Left colon (tissue), 2 donors: ENCODE data around the gene PPP1R26. TPM values are rescaled to one million over a fixed set of nuclear protein-coding genes. Genes with fewer than 3 reads are reported as not detected.
"Not testable (repeated sequence)": the region's sequence is repeated elsewhere in the genome, so short reads cannot be mapped to it uniquely, and the experiment has no call there.

Source experiments
- ATAC-seq: fragments of 200-7000 bp; cut with Tn5 transposase; one replicate; pipeline ENCODE4 v1.9.1; 2020; ENCODE audit warnings: mild to moderate bottlenecking, moderate library complexity
- DNase-seq, 2 donors: peaks; one replicate each; pipeline ENCODE4 v3.0.0-alpha.2; 2020
- intact Hi-C, 2 donors: fragments of 100-400 bp; cut with DNase I in 1 of 2; cut with micrococcal nuclease in 1 of 2; formaldehyde crosslinking; loops; one replicate each; pipeline versions ENCODE4 v1.11.2 to v1.14.0; 2022; cut with DNase I, micrococcal nuclease
- total RNA-seq, 2 donors: library from RNA; stranded (reverse); fragmentation: NEBNext Ultra II Directional; extraction: Animal tissue kit (Norgen Biotek cat#: 25700); gene quantifications; one replicate each; pipeline ENCODE4 v1.2.1, GENCODE V29; 2021
- donor health status: DM: no; HTN: no; CAD: no.
- donor health status: DM: yes; HTN: yes; CAD: no.

The PPP1R26 gene
- total RNA-seq, 2 donors from 2014 or later: 20.4 to 26.3 TPM

DNA sequence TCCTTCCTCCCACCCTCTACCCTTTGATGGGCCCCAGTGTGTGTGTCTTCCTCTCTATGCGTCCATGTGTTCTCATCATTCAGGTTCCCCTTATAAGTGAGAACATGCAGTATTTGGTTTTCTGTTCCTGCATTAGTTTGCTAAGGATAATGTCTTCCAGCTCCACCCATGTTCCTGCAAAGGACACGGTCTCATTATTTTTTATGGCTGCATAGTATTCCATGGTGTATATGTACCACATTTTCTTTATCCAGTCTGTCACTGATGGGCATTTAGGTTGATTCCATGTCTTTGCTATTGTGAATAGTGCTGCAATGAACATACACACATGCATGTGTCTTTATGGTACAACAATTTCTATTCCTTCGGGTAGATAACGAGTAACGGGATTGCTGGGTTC, 21.1 kb upstream of the PPP1R26 start:
- ATAC-seq, intact Hi-C loops, DNase-seq: not testable (repeated sequence)

DNA sequence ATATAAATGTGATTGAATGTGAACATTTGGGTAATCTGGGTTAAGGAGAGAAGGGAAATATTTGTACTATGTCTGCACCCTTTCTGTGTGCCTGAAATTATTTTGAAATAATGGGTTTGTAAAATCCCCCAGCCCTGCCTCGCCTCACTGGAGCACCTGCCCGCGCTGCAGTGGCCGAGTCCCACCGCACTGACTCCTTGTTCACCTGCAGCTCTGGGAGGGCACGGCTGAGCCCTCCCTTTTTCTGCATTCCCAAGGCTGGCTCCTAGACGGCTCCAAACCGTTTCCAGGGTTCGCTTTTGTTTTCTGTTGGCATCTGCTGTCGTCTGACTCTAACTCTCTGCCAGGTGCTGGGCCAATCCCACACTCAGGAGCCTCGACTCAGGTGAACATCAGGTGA, 17.6 kb upstream of the PPP1R26 start:
- intact Hi-C loops: no loop called here
- ATAC-seq (no peak), DNase-seq (no peak)

GRCh38 chr9:135463140-135463539, 16.4 kb upstream of the PPP1R26 start:
- ATAC-seq: no peak
- intact Hi-C loops: no loop called here
- DNase-seq: no peak

GRCh38 chr9:135464181-135464580, 15.4 kb upstream of the PPP1R26 start:
- no peak for ATAC-seq
- no peak for DNase-seq
- intact Hi-C loops: no loop called here

- intact Hi-C loops: no loop called here
Observed at GRCh38 chr9:135468854-135469521, 10.6 kb upstream of the PPP1R26 start.

DNA sequence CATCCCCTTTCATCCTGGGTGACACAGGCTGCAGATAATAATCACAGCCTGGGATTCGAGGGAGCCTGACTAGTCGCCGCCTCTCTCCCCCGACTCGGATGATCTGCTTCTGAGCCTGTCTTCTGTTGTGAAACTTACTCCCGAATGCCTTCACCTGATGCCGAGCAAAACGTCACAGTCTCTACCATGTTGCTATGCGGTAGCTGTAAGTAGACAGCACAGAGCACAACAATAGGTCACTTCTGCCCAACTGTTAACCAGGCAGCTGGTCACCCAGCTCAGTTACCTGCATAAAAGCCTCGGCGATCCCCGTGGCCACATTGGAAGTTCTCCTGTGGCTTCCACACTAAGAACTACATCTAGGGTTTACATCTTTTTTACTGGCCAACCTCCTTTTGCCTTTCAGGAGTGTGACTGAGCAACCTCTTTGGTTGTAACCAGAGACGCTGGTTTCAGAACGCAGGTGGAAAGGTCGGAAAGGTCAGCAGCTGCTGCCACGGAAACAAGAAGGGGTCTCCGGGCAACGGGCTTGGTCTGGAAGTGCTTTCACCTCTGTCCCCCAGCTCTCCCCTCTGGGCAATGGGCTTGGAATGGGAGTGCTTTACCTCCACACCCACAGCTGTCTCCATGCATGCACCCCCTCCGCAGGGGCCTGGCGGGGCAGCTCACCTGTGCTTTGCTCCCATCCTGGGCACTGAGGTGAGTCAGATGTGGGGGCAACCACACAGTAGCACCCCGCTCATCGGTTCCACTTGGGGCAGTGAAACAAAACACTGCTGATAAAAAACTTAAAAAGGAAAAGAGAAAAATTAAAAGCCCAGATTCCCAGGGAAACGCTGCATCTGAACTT, 7.6 kb upstream of the PPP1R26 start:
- no peak for DNase-seq
- intact Hi-C loops: no loop called here
- ATAC-seq: no peak

More at GRCh38 chr9:135468854-135469521, 10.6 kb upstream of the PPP1R26 start:
- no peak for DNase-seq
- no peak for ATAC-seq

DNA sequence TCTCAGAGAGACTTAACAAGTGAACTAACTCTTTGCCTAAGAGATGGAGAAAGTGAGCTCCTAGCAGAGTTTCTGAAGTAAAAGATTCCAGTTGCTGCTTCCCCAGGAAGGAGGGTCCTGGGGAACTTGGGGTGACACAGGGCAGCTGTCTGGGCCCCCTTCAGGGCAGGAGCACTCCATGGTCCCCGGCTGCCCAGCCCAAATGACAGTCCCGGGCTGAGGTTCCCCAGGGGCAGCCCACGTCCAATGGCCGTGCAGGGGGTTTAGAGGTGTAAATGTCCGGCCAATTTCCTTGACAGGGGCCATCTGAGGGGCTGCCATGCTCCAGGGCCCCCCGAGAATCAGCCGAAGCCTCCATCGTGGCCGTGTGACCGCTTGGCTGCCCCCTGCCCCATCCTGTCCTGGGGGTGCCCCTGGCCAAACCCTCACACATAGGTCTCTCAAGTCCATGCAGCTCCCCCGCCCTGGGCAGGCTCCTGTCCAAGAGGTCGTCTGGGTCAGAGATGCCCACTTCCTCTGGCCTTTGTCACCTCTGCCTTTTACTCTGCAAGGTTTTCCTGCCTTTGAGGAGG, 5.5 kb upstream of the PPP1R26 start:
- intact Hi-C loops: no loop called here
- no peak for DNase-seq
- ATAC-seq: no peak

- ATAC-seq (no peak), DNase-seq (no peak)
- intact Hi-C loops: no loop called here
Observed at GRCh38 chr9:135474915-135475314, 4.7 kb upstream of the PPP1R26 start.

DNA sequence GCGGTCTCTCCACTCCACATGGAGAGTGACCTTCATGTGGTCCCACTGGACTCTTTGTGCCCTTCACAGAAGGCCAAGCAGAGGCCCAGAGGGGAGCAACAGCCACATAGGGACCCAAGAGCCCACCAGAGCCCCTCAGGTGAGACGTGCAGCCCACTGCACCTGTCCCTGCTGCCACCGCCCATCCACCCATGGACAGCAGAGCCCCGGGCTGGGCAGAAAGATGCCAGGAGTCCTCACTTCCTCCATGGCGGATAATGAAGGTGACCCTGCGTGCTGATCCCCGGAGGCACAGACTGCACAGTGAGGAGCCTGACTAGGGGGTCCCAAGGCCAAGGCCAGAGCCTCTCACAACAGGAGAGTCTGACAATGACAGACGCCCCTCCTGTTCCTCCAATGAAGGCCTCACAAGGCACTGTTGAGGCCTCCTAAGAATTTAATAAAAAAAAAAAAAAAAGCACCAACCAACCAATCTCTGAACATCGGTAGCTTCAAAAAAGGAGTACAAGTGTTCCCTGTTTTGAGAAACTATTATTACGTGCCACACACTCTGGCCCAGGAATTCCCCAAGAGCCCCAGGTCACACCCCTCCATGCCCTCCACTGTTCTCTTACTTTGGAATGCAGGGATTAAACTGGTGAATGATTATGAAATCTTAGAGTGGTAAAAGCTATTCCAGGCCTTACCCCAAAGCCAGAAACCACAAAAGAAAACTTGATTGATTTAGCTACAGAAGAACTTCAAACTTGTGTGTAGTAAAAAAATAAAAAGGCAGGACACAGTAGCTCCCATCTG, 2.8 kb upstream of the PPP1R26 start:
- intact Hi-C loops: no loop called here
- DNase-seq (no peak), ATAC-seq (no peak)

- DNase-seq (no peak), ATAC-seq (no peak)
- intact Hi-C loops: no loop called here
Observed at GRCh38 chr9:135478191-135478590, 1.4 kb upstream of the PPP1R26 start.

DNA sequence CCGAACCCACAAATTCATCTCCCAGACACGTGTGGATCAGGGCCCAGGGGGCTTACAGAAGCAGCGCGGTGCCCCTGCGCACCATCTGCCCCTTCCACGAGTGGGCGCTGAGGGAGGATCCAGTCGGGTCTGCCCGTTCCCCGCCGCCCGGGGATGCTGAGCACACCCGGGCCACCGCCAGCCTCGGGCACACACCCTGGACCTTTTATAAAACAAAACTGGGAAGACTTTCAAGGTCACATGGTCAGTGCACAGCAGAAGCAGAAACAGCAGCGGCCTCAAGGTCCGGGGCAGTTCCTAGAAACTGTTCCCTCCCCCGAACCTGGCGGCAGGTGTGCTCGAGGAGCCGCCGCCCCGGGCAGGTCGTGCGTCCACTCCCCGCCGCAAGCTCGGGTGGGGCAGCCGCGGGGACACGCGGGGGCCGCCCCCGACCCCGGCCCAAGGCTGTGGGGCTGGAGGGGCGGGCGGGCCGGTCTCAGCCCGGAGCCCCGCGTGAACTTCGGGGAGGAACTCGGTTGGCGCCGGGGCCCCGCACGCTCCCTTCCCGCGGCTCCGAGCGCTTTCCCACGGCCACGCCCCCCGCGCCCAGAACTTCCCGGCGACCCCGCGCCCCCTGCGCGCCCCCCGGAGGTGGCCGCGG, 633 bp upstream of the PPP1R26 start:
- DNase-seq: peak; percentile 65 to 67
- ATAC-seq: peak; percentile 74
- intact Hi-C loops: no loop called here

DNA sequence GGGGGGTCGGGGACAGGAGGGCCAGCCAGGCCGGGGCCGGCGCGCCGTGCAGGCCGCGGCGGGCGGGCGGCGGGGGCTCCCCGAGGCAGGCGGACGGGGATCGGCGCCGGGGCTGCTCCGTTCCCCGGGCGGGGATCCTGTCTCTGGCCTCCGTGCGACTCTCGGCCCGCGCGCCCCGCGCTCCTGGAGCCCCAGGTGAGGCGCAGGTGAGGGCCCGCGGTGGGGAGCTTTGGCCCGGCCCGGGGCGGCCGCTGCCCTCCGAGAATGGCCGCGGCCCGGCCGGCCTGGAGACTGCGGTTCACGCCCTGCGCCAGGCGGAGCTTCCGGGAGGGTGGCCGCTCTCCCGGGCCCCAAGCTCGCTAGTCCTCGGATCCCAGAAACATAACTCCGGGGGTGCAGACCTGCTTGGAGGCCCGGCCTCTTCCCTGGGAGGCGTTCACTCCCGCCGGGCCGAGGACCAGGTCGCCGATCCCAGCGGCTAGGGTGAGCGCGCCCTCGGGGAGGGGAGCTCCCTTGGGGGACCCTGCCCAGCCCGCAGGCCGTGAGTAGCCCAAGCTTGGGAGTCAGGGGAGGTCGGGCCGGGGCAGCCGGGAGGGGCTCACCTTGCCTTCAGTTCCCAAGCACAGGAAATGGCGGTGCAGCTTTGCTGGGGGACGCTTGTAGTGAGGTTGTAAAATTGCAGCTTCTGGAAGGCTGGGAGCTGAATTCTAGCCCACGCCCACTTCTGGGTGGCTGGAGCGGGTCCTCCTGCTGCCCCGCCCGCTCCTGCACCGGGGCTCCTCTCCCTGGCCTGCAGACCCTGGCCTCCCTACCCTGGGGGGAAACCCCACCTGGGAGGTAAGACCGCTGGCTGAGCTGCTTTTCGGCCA, 723 bp downstream of the PPP1R26 start:
- peak; percentile 72 for ATAC-seq
- intact Hi-C loops: no loop called here
- DNase-seq: peak; percentile 57 to 62

- ATAC-seq (no peak), DNase-seq (no peak)
- intact Hi-C loops: no loop called here
Observed at GRCh38 chr9:135480940-135481310, 1.3 kb downstream of the PPP1R26 start.

- intact Hi-C loops: no loop called here
- no peak for ATAC-seq
Observed at GRCh38 chr9:135482015-135482754, 2.6 kb downstream of the PPP1R26 start.

DNA sequence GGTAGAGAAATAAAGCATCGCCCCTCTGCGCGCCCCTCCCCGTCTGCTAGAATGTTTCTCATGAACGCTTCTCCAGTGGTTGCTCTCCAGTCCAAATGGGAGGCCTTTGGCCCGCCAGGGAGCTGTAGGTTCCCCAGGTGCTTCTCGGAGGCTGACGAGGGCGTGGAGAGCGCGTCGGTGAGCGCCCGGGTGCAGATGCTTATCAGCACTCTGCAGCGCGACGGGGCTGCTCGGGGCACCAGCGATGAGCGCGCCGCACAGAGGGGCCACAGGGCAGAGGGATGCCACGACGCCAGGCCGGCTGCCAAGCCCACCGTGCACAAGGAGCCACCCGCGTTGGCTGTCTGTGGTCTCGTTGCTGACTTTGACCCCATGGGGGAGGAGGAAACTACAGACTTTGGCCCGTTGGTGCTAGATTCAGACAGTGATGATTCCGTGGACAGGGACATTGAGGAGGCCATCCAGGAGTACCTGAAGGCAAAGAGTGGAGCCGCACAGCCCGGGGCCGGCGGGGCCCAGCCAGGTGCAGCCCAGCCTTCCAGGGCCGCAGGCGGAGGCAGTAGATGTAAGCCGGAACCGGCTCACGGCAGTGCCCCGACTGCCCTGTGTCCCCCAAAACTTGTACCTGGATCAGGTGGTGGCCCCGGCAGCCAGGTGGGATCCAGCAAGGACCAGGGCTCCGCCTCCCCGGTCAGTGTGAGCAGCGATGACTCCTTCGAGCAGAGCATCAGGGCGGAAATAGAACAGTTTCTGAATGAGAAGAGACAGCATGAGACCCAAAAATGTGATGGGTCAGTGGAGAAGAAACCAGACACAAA, 5.1 kb downstream of the PPP1R26 start:
- ATAC-seq: no peak
- no peak for DNase-seq
- intact Hi-C loops: no loop called here

More at GRCh38 chr9:135482015-135482754, 2.6 kb downstream of the PPP1R26 start:
- no peak for DNase-seq

- ATAC-seq (no peak), DNase-seq (no peak)
- intact Hi-C loops: no loop called here
Observed at GRCh38 chr9:135485385-135485784, 5.8 kb downstream of the PPP1R26 start.
